Neural progenitor cell (in vitro differentiated cells): ENCODE data around the gene ABLIM2.

Experiments
- CTCF ChIP-seq: fragments of 200-600 bp; sonication (generic); IDR thresholded peaks from 2 replicates; pipeline ENCODE4 v1.5.1; 2017; ENCODE audit warnings: antibody characterized with exemption, mild to moderate bottlenecking
- EZH2 ChIP-seq: fragments of 200-600 bp; sonication (generic); IDR thresholded peaks from 2 replicates; pipeline ENCODE4 v1.6.1; 2017; ENCODE audit warnings: antibody characterized with exemption, mild to moderate bottlenecking, moderate library complexity

DNA sequence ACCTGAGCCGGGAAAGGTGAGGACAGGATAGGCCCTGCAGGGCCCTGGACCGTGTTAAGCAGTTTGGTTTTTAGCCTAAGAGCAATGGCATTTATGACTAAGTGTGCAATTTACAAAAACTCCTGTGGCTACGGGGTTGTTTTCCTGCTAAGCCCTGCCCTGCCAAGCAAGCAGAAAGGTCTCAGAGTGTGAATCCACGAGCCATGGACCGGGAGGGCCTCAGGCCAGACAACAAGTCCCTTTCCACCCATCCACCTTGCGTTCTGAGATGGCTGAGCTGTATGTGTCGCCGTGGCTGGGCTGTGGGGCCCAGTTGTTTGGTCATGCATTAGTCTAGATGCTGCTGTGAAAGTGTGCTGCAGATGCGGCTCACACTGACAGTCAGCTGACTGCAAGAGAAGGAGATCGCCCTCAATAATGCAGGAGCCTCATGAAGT is 185.1 kb downstream of the ABLIM2 start:
- TF ChIP-seq CTCF (no peak), EZH2 (no peak)
